ENCODE measurements around the gene MYT1. TPM values are rescaled to one million over a fixed set of nuclear protein-coding genes. Genes with fewer than 3 reads are reported as not detected.

MYT1 gene
- total and polyA plus RNA-seq, 2 of the 13 experiments (the other 11 are each of a cell fraction or from before 2014, with no cell fraction given) = 0.58 to 2.5 TPM

DNA sequence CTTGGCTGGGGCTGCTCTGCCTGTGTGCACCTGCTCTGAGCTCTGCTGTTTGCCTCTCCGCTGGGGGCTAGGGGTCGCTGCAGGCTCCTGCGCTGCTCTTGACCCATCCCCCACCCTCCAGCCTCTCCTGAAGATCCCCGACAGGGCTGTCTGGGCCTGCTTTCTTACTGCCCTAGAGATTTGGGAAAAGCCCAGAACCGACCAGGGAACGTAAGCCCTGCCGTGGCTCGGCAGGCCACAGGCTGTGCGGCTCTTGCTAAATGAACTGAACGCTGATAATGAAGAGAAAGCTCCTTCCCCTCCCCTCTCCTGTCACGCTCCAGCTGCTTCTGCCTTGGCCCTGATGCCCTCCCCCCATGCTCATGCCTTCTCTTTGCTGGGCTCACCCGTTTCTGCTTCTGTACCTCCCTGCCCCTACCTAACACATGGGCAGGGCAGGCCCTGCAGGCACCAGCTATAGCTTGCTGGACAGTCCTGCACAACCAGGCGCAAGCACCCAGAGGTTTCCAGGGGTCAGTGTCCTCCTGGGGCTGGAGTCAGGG lies 59.3 kb downstream of the MYT1 start (continued):
- TF ChIP-seq, protein P1, sequence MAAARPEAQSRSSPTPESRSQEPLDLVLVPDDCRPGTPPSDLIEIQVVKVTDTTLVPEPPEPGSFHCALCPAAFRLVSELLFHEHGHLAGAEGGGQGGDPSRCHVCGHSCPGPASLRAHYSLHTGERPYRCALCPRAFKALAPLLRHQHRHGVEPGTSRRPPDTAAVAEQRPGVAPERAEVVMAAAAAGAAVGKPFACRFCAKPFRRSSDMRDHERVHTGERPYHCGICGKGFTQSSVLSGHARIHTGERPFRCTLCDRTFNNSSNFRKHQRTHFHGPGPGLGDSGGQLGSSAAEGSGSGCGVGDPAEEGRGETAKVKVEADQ (CRISPR knock-in tag; IDR thresholded peaks at IDR 0.05; ENCODE audit: borderline replicate concordance) = 0 out of 2 replicates have a peak, but pooled peaks have one; percentile 68
- TF ChIP-seq E2F5 (CRISPR knock-in tag; conservative IDR thresholded peaks at IDR 0.05) = no peak
- TF ChIP-seq, protein P2, sequence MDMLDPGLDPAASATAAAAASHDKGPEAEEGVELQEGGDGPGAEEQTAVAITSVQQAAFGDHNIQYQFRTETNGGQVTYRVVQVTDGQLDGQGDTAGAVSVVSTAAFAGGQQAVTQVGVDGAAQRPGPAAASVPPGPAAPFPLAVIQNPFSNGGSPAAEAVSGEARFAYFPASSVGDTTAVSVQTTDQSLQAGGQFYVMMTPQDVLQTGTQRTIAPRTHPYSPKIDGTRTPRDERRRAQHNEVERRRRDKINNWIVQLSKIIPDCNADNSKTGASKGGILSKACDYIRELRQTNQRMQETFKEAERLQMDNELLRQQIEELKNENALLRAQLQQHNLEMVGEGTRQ (IDR thresholded peaks at IDR 0.05; ENCODE audit: low read depth, low read length) = no peak
- TF ChIP-seq, protein P2 (CRISPR knock-in tag; IDR thresholded peaks at IDR 0.05; ENCODE audit: borderline replicate concordance) = peak; percentile 33; the same call in 1 of the 2 replicates
- TF ChIP-seq SATB2 (CRISPR knock-in tag; IDR thresholded peaks at IDR 0.05) = no peak
- no peak for TF ChIP-seq CC2D1A (CRISPR knock-in tag; IDR thresholded peaks at IDR 0.05)
- no peak for TF ChIP-seq CEBPB (IDR thresholded peaks at IDR 0.05; ENCODE audit: borderline replicate concordance, low read depth, low read length)
- no peak for TF ChIP-seq ZSCAN21 (CRISPR knock-in tag; IDR thresholded peaks at IDR 0.05; ENCODE audit: borderline replicate concordance)
- TF ChIP-seq, protein P3, sequence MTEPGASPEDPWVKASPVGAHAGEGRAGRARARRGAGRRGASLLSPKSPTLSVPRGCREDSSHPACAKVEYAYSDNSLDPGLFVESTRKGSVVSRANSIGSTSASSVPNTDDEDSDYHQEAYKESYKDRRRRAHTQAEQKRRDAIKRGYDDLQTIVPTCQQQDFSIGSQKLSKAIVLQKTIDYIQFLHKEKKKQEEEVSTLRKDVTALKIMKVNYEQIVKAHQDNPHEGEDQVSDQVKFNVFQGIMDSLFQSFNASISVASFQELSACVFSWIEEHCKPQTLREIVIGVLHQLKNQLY (CRISPR knock-in tag; IDR thresholded peaks at IDR 0.05) = no peak
- peak; percentile 33; the same call in 1 of the 2 replicates for TF ChIP-seq ZNF510 (CRISPR knock-in tag; IDR thresholded peaks at IDR 0.05; ENCODE audit: low read depth)
- TF ChIP-seq CREB1 (IDR thresholded peaks at IDR 0.05) = no peak
- TF ChIP-seq CREB1 (CRISPR knock-in tag; IDR thresholded peaks at IDR 0.05) = no peak
- no peak for TF ChIP-seq IRX3 (CRISPR knock-in tag; IDR thresholded peaks at IDR 0.05; ENCODE audit: borderline replicate concordance, low read depth)
- peak; percentile 89 for TF ChIP-seq JARID2 (CRISPR knock-in tag; IDR thresholded peaks at IDR 0.05; ENCODE audit: insufficient replicate concordance)
- peak; percentile 57; the same call in 1 of the 2 replicates for TF ChIP-seq TSC22D2 (CRISPR knock-in tag; IDR thresholded peaks at IDR 0.05; ENCODE audit: borderline replicate concordance)
- TF ChIP-seq, protein P4, sequence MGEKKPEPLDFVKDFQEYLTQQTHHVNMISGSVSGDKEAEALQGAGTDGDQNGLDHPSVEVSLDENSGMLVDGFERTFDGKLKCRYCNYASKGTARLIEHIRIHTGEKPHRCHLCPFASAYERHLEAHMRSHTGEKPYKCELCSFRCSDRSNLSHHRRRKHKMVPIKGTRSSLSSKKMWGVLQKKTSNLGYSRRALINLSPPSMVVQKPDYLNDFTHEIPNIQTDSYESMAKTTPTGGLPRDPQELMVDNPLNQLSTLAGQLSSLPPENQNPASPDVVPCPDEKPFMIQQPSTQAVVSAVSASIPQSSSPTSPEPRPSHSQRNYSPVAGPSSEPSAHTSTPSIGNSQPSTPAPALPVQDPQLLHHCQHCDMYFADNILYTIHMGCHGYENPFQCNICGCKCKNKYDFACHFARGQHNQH (CRISPR knock-in tag; IDR thresholded peaks at IDR 0.05) = peak; percentile 84; the same call in 1 of the 2 replicates
- TF ChIP-seq POGK (CRISPR knock-in tag; conservative IDR thresholded peaks at IDR 0.05) = no peak
- TF ChIP-seq JUN (CRISPR knock-in tag; IDR thresholded peaks at IDR 0.05) = no peak
- TF ChIP-seq NFIC (IDR thresholded peaks at IDR 0.05; ENCODE audit: low read length) = no peak
- TF ChIP-seq GTF3A (CRISPR knock-in tag; conservative IDR thresholded peaks at IDR 0.05) = no peak
- no peak for TF ChIP-seq KLF12 (CRISPR knock-in tag; IDR thresholded peaks at IDR 0.05; ENCODE audit: borderline replicate concordance)
- TF ChIP-seq HMGA1 (CRISPR knock-in tag; conservative IDR thresholded peaks at IDR 0.05) = no peak

Data from HepG2 (cell line).